ENCODE results near the gene AVEN.
A peak's percentile ranks its signal among the peaks of the same experiment; 100 is the strongest.

The AVEN gene

DNA sequence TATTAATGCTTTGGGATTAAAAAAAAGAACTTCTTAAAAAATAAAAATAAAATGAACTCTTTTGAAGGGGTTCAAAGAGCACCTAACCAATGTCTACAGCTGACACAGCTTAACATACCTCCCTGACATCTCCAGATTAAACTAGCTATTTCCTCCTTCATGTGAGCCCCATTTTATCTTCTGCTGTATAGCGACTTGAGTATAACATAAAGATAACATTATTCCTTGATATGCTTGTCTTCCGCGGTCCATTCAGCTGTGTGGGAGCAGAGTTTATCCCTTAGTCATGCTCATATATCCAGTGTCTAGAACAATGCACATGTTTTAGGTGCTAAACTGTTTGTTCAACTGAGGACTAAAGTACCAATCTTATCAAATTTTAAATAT, 78.5 kb downstream of the AVEN start:
- TF ChIP-seq, protein P1, sequence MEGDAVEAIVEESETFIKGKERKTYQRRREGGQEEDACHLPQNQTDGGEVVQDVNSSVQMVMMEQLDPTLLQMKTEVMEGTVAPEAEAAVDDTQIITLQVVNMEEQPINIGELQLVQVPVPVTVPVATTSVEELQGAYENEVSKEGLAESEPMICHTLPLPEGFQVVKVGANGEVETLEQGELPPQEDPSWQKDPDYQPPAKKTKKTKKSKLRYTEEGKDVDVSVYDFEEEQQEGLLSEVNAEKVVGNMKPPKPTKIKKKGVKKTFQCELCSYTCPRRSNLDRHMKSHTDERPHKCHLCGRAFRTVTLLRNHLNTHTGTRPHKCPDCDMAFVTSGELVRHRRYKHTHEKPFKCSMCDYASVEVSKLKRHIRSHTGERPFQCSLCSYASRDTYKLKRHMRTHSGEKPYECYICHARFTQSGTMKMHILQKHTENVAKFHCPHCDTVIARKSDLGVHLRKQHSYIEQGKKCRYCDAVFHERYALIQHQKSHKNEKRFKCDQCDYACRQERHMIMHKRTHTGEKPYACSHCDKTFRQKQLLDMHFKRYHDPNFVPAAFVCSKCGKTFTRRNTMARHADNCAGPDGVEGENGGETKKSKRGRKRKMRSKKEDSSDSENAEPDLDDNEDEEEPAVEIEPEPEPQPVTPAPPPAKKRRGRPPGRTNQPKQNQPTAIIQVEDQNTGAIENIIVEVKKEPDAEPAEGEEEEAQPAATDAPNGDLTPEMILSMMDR (IDR thresholded peaks at IDR 0.05; ENCODE audit: low read depth, low read length), result no peak
- no peak overlapping the region for H3K4me3 ChIP-seq (replicated peaks in 1 of 2; ENCODE audit: low read depth in 2 of 2, low read length in 2 of 2)
- DNase-seq (ENCODE audit: low read depth in 2 of 2), result peak in 1 of 2 donors; percentile 29

DNA sequence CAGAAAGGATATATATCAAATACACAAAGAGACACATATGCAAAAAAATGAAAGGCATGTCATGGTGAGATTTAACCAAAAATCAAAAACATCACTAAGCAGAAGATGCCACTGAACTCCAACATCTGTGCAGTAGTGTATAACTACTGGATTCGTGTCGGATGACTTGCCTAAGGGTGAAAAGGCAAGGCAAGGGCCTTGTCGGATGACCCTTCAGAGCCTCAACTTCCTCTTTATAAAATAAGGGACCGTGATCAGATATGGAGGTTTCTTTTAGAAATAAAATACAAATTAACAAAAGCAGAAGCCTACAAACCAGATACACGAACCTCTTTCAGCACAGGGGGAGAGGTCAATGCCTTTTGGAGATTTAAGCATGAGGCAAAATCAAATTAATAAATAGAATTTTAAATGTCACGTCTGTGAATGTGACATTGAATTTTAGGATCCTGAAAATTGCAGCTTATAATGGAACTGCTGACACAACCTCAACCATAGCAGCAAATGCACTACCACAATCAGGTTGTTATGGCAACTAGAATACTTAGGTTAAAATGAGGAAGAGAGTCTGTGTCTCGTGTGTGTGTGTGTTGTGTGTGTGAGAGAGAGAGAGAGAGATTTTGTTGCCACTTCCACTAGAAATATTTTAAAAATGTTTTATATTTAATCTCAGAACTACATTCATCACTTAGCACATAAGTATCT, 79.0 kb downstream of the AVEN start:
- no peak for DNase-seq (ENCODE audit: low read depth in 2 of 2)
- no peak overlapping the region for H3K4me3 ChIP-seq (replicated peaks in 1 of 2; ENCODE audit: low read depth in 2 of 2, low read length in 2 of 2)
- TF ChIP-seq, protein P1 (IDR thresholded peaks at IDR 0.05; ENCODE audit: low read depth, low read length), result no peak

DNA sequence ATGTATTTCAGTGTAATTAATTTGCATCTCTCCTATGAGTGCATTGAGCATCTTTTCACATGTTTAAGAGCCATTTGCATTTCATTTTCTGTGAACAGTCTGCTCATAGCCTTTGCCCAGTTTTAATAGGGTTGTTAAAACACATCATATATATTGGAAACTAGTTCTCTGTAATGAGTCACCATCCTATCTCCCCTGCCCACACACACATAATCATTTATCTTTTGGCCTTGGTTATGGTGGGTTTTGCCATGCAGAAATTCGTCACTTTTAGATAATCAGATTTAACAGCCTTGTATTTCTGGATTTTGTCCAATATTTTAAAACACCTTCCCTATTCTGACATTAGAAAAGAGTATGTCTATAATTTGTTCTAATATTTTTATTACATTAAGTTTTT, 82.6 kb downstream of the AVEN start:
- H3K4me3 ChIP-seq (replicated peaks in 1 of 2; ENCODE audit: low read depth in 2 of 2, low read length in 2 of 2), result no peak overlapping the region
- peak in 1 of 2 donors; percentile 36 for DNase-seq (ENCODE audit: low read depth in 2 of 2)
- TF ChIP-seq, protein P1 (IDR thresholded peaks at IDR 0.05; ENCODE audit: low read depth, low read length), result no peak

DNA sequence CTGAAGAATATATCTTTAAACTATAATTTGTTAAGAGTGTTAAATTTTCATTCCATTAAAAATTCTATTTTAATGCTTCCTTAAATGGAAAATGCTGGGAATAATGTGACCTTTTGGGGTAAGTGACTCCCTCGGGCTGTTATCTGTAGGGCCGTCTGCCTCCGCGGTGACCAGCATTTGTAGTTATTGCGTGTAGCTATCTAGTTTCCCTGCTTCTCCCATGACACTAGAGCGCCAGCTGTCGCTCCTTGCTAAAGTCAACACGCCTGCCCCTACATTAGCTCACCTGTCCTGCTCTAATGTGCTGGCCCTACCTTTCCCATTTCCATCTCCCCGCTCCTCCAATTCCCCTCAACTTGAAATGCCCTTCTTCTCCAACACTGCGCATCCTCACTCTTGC, 83.1 kb downstream of the AVEN start:
- TF ChIP-seq, protein P1 (IDR thresholded peaks at IDR 0.05; ENCODE audit: low read depth, low read length), result no peak
- DNase-seq (ENCODE audit: low read depth in 2 of 2), result no peak
- no peak overlapping the region for H3K4me3 ChIP-seq (replicated peaks in 1 of 2; ENCODE audit: low read depth in 2 of 2, low read length in 2 of 2)

DNA sequence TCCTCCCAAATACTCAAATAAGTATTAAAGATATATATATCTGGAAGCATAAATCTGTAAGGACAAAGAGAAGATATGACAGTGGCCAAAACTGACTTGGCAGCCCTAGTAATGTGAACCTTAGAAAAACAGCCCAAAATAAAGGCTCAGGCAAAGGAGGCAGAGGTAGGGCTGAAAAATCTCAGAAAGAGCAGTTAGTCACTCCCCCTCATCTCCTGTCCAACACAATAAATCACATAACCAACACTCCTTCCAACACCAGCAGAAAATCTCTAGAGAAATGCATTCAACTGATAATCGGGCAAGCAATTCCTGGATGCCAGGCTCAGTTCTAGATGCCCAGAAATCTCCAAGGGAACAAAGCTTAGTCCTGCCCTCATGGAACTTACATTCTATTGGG, 92.9 kb downstream of the AVEN start:
- H3K4me3 ChIP-seq (replicated peaks in 1 of 2; ENCODE audit: low read depth in 2 of 2, low read length in 2 of 2), result no peak overlapping the region
- DNase-seq (ENCODE audit: low read depth in 2 of 2), result no peak
- TF ChIP-seq, protein P1 (IDR thresholded peaks at IDR 0.05; ENCODE audit: low read depth, low read length), result no peak

DNA sequence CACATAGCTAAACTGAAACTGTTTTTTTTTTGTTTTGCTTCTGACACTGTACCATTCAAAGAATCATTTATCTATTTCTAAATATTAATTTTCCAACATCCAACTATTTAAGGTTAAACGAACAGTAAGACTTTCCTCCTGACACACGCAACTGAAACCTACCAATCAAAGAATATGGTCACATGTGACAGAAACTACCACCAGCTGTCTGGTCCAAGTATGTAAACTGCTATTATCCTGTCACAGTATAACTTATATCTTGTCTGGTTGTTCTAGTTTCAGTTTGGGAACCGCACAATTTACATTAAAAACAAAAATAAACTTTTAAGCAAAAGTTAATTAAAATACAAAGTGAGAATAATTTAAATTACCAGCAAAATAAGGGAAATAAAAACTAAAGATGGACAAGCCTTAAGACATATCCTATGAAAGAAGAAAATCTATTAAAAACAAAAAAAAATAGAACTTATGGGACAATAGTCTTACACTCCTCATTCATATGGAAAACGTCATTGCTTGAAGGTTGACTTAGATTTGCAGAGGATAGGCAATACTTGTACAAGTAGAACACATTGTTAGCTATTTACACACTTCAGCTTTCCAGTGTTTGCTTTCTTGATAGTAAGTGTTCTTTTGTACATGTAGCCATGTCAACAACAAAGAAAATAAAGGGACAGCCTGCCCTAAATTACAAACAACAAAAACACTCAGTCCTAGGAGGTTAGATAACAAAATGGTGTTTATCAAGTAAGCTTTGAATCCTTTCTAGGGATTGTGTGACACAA, 97.5 kb downstream of the AVEN start:
- no peak overlapping the region for H3K4me3 ChIP-seq (replicated peaks in 1 of 2; ENCODE audit: low read depth in 2 of 2, low read length in 2 of 2)
- TF ChIP-seq, protein P1 (IDR thresholded peaks at IDR 0.05; ENCODE audit: low read depth, low read length), result no peak
- no peak for DNase-seq (ENCODE audit: low read depth in 2 of 2)

Data from cardiac fibroblast (primary cell).